Measurements from ENCODE around the gene CSDE1. TPM values are rescaled to one million over a fixed set of nuclear protein-coding genes. Genes with fewer than 3 reads are reported as not detected.
A peak's percentile ranks its signal among the peaks of the same experiment; 100 is the strongest.
"Not testable (repeated sequence)": the region's sequence is repeated elsewhere in the genome, so short reads cannot be mapped to it uniquely, and the experiment has no call there.

Gene CSDE1
- total RNA-seq, 1 donor from 2014 or later, result 532 TPM

- peaks cover 24% of the 10 kb centered on the region for H3K27me3 Mint-ChIP-seq
- no peaks in the 10 kb centered on the region for H3K9me3 Mint-ChIP-seq
- H3K4me1 Mint-ChIP-seq (ENCODE audit: unreplicated experiment), result peaks cover 5% of the 10 kb centered on the region
- peaks cover 21% of the 10 kb centered on the region for H3K36me3 Mint-ChIP-seq
- H3K4me3 Mint-ChIP-seq, result peak within 1 kb of the TSS; percentile 100
- peak; percentile 91 for DNase-seq (ENCODE audit: extremely low spot score, unreplicated experiment)
- peak within 1 kb of the TSS; percentile 99 for H3K27ac Mint-ChIP-seq
- TF ChIP-seq CTCF (conservative IDR thresholded peaks at IDR 0.05), result peak; percentile 27
These were observed 22.8 kb upstream of the CSDE1 start, which contains the start of gene SIKE1 for GRCh38 chr1:114780344-114781226. Gene SIKE1, minus strand, starts transcription at chr1:114780685. Its CDS starts 78 bp downstream, at chr1:114780607.

GRCh38 chr1:114779722-114780121 is 21.9 kb upstream of the CSDE1 start:
- Mint-ChIP-seq H3K4me1 (ENCODE audit: unreplicated experiment) (peaks cover 5% of the 10 kb centered on the region), H3K9me3 (no peaks in the 10 kb centered on the region), H3K27me3 (peaks cover 18% of the 10 kb centered on the region), H3K36me3 (peaks cover 21% of the 10 kb centered on the region), H3K4me3 (peak overlapping the region; percentile 100), H3K27ac (peak overlapping the region; percentile 99)
- no peak for TF ChIP-seq CTCF (conservative IDR thresholded peaks at IDR 0.05)
- no peak for DNase-seq (ENCODE audit: extremely low spot score, unreplicated experiment)

GRCh38 chr1:114776726-114777125 is 18.9 kb upstream of the CSDE1 start:
- not testable (repeated sequence) for H3K4me1 Mint-ChIP-seq (ENCODE audit: unreplicated experiment); H3K27ac Mint-ChIP-seq; H3K9me3 Mint-ChIP-seq; DNase-seq (ENCODE audit: extremely low spot score, unreplicated experiment); H3K4me3 Mint-ChIP-seq; H3K27me3 Mint-ChIP-seq
- H3K36me3 Mint-ChIP-seq, result peaks cover 21% of the 10 kb centered on the region

GRCh38 chr1:114771992-114772391 is 14.2 kb upstream of the CSDE1 start:
- Mint-ChIP-seq H3K9me3 (no peaks in the 10 kb centered on the region), H3K4me3 (no peak overlapping the region), H3K36me3 (peaks cover 9% of the 10 kb centered on the region), H3K4me1 (ENCODE audit: unreplicated experiment) (no peaks in the 10 kb centered on the region), H3K27ac (no peak overlapping the region), H3K27me3 (no peaks in the 10 kb centered on the region)
- DNase-seq (ENCODE audit: extremely low spot score, unreplicated experiment), result no peak
- no peak for TF ChIP-seq CTCF (conservative IDR thresholded peaks at IDR 0.05)

GRCh38 chr1:114770989-114771388 is 13.2 kb upstream of the CSDE1 start:
- peaks cover 6% of the 10 kb centered on the region for H3K36me3 Mint-ChIP-seq
- H3K27me3 Mint-ChIP-seq, result no peaks in the 10 kb centered on the region
- TF ChIP-seq CTCF (conservative IDR thresholded peaks at IDR 0.05), result no peak
- H3K27ac Mint-ChIP-seq, result no peak overlapping the region
- H3K9me3 Mint-ChIP-seq, result no peaks in the 10 kb centered on the region
- H3K4me3 Mint-ChIP-seq, result no peak overlapping the region
- H3K4me1 Mint-ChIP-seq (ENCODE audit: unreplicated experiment), result no peaks in the 10 kb centered on the region
- DNase-seq (ENCODE audit: extremely low spot score, unreplicated experiment), result no peak

- peak; percentile 59 for TF ChIP-seq CTCF (conservative IDR thresholded peaks at IDR 0.05)
- Mint-ChIP-seq H3K9me3 (no peaks in the 10 kb centered on the region), H3K4me3 (no peak overlapping the region), H3K27ac (no peak overlapping the region), H3K4me1 (ENCODE audit: unreplicated experiment) (no peaks in the 10 kb centered on the region), H3K27me3 (peaks cover 3% of the 10 kb centered on the region), H3K36me3 (peaks cover 3% of the 10 kb centered on the region)
- no peak for DNase-seq (ENCODE audit: extremely low spot score, unreplicated experiment)
These were observed 6.9 kb upstream of the CSDE1 start for GRCh38 chr1:114764689-114765088.
